Ishikawa (cell line): ENCODE results near the gene NDUFA13.

ENCODE experiments used
- EP300 ChIP-seq: IDR thresholded peaks from 2 replicates; pipeline ENCODE4 v1.6.1; 2012; ENCODE audit warnings: borderline replicate concordance
- TCF12 ChIP-seq: IDR thresholded peaks from 2 replicates; pipeline ENCODE4 v1.6.1; 2012; ENCODE audit warnings: low read depth
- YY1 ChIP-seq: IDR thresholded peaks from 2 replicates; pipeline ENCODE4 v1.6.1; 2012; ENCODE audit warnings: low read depth

DNA sequence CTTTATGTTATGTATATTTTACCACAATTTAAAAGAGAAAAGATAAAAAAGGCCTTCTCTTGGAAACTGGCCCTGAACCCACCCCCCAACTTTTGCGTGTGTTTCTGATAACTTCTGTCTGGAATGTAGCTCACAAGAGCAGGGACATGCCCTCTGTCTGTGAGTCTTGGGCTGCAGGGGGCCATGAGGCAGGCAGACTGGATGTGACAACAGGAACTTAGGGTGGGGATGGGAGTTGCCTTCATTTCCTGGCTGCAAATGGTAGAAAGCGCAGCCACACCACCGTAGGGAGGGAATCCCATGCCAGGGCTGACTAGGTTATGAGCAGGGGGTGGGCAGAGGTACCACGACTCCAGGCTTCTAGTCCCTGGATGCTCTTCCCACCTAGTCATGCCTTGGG is 43.9 kb downstream of the NDUFA13 start:
- TF ChIP-seq YY1 (no peak), EP300 (no peak), TCF12 (no peak)
